Astrocyte of the hippocampus (primary cell): ENCODE data around the gene GADD45G.

Source experiments
- DNase-seq: peaks from one replicate; pipeline ENCODE4 v3.0.0; 2011; ENCODE audit warnings: low read depth, low spot score

The GADD45G gene

GRCh38 chr9:89592963-89593726 lies 11.7 kb upstream of the GADD45G start:
- DNase-seq, result peak; percentile 61

- peak; percentile 42 for DNase-seq
These were observed 10.9 kb upstream of the GADD45G start for GRCh38 chr9:89593727-89594427.

DNA sequence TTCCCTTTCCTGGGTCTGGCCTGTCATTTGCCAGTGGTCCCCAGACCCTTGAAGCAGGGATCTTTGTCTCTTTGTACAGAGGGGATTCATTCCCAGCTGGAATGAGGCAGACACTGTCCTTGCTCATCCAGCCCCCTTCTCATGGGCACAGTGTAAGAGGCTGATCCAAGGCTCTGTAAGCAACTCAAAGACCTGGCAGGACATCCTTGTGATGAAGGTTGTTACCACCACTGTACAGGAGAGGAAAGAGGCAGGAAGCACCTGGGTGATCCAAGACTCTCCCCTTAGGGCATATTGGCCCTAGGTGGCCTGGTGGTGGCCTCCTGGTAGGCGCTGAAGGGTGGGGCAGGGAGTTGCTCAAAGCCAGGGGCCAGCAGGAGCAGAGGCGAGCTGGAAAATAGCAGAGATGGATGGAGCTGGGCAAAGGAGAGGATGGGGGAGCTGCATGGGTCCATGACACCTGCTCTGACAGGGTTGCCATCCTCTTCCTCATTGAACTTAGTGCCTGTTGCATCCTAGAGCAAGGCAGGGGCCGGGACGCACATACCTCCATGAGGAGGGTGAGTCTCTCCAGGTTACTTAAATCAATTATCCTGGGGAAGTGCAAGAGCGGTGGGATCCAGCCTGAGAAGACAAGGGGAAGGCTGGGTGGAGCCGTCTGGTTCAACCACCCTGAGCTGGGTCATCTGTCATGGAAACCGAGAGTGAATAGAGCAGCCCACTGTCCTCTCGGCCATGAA lies 9.8 kb upstream of the GADD45G start:
- no peak for DNase-seq

DNA sequence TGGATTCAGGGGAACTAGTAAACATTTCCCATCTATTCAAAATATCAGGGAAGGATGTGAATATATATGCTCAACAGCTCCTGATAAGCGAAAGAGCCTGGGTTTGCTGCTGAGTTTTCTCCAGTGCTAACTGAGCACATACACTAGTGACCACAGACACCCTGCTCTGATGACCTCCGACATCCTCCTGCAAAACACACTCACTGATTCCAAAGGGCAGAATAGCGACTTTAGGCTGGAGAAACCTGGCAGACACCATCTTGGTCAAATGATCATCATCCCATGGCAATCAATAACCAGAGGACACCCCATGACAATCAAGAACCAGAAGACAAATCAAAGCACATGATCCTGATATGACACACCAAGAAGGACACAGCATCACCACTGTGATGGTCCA lies 9.2 kb upstream of the GADD45G start:
- DNase-seq, result no peak

GRCh38 chr9:89596937-89597555 lies 7.8 kb upstream of the GADD45G start:
- DNase-seq, result no peak

DNA sequence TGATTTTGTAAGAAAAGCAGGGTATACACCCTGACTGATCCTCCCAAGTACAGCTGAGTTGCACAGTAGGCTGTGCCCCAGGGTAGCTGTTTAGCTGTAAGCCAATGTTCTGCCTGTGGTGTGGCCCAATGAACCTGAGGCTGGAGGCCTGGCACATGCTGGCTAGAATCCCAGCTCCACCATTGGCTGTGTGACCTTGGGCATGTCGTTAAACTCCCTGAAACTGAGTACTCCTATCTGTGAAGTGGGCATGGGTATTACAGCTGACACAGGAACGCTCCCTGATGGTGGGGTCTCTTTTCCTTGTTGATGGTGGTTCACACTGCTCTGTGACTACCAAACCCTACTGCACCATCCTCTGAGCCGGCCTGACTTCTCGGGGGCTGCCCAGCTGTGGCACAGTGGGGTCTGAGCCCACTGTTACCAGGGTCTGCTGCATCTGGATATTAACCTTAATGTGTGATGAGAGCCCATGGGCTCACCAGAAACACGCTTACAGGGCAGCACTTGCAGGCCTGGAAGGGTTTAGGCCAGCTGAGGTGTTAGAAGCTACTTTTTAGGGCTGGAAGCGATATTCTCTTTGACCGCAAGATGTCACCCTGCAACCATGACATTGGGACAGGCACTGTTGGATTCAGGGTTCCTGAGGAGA lies 7.0 kb upstream of the GADD45G start:
- peak; percentile 79 for DNase-seq

- no peak for DNase-seq
These were observed 6.5 kb upstream of the GADD45G start for GRCh38 chr9:89598363-89598713.

DNA sequence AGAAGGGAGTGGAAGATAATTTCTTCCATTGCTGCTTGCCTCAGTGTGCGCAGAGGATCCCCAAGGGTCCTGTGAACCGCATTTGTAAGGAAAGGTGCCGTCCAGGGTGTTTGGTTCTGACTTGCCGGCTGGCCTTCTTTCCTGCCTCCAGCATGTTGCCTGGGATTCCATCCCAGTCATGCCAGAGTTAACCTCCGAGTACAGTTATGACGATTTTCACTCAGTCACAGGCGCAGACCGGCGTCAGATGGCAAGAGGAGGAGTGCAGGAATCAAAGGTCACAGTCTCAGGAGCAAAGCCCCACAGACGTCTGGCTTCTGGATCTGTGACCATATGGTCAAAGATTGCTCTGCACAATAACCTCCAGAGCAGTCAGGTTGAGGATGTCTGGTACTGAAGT lies 5.9 kb upstream of the GADD45G start:
- DNase-seq, result no peak

- DNase-seq, result no peak
These were observed 4.0 kb upstream of the GADD45G start for GRCh38 chr9:89600831-89601230.

GRCh38 chr9:89601306-89601705 lies 3.5 kb upstream of the GADD45G start:
- no peak for DNase-seq

DNA sequence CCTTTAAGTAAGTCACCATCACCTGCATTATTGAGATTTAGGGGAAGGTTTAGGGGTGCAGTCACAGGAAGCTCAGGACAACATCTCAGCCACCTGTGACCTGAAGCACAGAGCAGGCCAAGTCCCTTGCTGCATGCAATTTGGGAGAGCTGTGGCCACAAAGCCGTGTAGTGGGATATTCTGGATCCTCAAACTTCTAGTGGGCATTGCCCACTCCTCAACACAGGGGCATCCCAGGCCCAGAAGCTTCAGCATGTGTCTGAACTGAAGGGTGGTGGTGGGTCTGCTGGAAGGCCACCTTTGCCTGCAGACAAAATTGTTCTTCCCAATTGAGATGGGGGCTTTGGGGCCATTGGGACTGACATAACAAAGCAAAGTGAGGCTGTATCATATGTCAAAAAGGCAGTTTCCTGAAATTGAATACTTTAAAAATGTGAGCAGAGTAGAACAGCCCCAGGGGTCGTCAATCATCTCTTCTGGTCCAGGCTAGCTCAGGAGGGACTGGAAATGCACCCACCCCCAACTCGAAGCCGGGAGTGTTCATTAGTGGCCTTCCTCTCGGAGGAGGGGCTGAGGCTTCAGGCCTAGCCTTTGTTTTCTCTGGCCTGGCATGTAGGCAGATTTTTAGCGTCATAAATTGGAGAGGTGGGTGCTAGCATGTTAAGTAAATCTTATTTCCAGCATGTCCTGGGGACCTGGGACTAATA lies 2.8 kb upstream of the GADD45G start:
- no peak for DNase-seq

GRCh38 chr9:89602978-89603766 lies 1.6 kb upstream of the GADD45G start:
- DNase-seq, result peak; percentile 91

DNA sequence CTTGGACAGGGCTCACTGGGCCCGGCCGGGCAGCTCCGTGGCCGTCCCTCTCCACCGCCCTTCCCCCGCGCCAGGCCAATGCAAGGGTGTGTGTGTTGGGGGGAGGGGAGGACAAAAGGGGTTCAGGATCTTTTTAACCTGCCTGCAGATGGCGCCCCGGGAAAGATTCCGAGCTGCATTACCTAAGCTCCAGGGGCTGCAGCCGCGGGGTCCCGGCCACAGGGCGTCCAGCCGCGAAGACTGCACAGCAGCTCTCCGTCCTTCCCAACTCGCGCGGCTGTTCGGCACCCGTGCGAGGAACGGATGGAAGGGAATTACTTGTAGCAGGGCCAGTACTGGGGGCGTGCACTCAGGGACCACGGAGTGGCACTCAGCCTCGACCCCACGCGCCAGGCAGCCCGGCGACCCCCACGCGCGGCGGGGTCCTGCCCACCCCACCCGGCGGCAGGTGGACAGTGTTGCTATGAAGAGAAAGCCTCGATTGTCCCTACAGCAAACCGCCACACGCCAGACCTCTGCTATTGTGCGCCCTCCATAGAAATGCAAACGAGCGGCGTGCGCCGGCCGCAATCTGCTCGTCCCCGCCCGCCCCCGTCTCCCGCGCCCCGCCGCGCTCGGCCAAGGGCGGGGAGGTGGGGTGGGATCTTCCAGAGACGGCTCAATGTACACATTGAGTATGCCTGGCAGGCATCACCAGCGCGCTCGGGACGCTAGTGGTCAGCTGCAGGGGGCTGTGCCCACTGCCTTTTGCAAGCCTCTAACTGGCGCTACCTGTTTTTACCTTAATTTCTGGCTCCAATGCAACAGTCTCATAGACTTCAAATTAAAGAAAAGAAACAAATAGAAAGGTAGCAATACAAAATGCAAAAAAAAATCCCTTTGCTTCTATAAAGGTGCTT lies 796 bp upstream of the GADD45G start:
- peak; percentile 69 for DNase-seq

- peak; percentile 66 for DNase-seq
These were observed 745 bp downstream of the GADD45G start for GRCh38 chr9:89605465-89606048.

DNA sequence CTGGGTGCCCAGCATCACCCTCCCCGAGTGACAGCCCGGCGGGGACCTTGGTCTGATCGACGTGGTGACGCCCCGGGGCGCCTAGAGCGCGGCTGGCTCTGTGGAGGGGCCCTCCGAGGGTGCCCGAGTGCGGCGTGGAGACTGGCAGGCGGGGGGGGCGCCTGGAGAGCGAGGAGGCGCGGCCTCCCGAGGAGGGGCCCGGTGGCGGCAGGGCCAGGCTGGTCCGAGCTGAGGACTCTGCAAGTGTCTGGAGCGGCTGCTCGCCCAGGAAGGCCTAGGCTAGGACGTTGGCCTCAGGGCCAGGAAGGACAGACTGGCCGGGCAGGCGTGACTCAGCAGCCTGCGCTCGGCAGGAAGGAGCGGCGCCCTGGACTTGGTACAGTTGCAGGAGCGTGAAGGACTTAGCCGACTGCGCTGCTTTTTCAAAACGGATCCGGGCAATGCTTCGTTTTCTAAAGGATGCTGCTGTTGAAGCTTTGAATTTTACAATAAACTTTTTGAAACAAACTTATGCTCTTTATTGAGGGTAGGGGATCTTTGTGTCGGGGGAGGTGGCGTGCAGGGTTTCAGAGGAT lies 1.3 kb downstream of the GADD45G start:
- DNase-seq, result peak; percentile 82

GRCh38 chr9:89606624-89607311 lies 2.0 kb downstream of the GADD45G start:
- DNase-seq, result peak; percentile 48

- no peak for DNase-seq
These were observed 4.0 kb downstream of the GADD45G start for GRCh38 chr9:89608641-89609335.
